K562 (cell line): ENCODE data around the gene SYNRG. TPM values are rescaled to one million over a fixed set of nuclear protein-coding genes. Genes with fewer than 3 reads are reported as not detected.

Source experiments
- CEBPB ChIP-seq: fragments of 450-650 bp; IDR thresholded peaks from 2 replicates; pipeline ENCODE4 v1.6.1; 2016; ENCODE audit warnings: missing genetic modification characterization, missing compliant biosample characterization
- CHD7 ChIP-seq: fragments of 200-600 bp; sonication (generic); IDR thresholded peaks from one replicate; pipeline ENCODE4 v1.6.1; 2012; ENCODE audit warnings: mild to moderate bottlenecking, low read depth, low read length, inconsistent platforms
- KDM1A ChIP-seq, 2 experiments: fragments of 450-650 bp; IDR thresholded peaks; 2 replicates each; pipeline ENCODE4 v1.6.1; 2016; ENCODE audit warnings: mild to moderate bottlenecking in 2 of 2
- PATZ1 ChIP-seq: fragments of 250-450 bp; sonication (Bioruptor Pico); IDR thresholded peaks from 2 replicates; pipeline ENCODE4 v1.5.0; 2020; ENCODE audit warnings: mild to moderate bottlenecking, borderline replicate concordance
- ZBTB43 ChIP-seq: sonication (generic); formaldehyde crosslinking; IDR thresholded peaks from 2 replicates; pipeline ENCODE4 v1.8.0; 2023; ENCODE audit warnings: mild to moderate bottlenecking, missing genetic modification reagents
- ZBTB8A ChIP-seq: fragments of 450-650 bp; IDR thresholded peaks from 2 replicates; pipeline ENCODE4 v1.6.1; 2018; ENCODE audit warnings: mild to moderate bottlenecking, moderate library complexity; ENCODE audit not compliant: partially characterized antibody
- ZNF280B ChIP-seq: fragments of 250-450 bp; sonication (Bioruptor Pico); IDR thresholded peaks from 2 replicates; pipeline ENCODE4 v1.5.1; 2021; ENCODE audit warnings: mild to moderate bottlenecking
- ZNF655 ChIP-seq: fragments of 250-450 bp; sonication (Bioruptor Pico); IDR thresholded peaks from 2 replicates; pipeline ENCODE4 v1.5.0; 2021
- ZNF77 ChIP-seq: fragments of 250-450 bp; sonication (Bioruptor Pico); IDR thresholded peaks from 2 replicates; pipeline ENCODE4 v1.5.0; 2020
- polyA plus RNA-seq, 8 experiments: library from polyadenylated mRNA; depleted of rRNA in 4 of 8; stranded (reverse) in 5 of 8; unstranded in 3 of 8; fragments of >200 nt; fragmentation: Nextera tagmentation in 2 of 8; fragmentation: Illumina TruSeq in 1 of 8; extraction: Ambion mirVana in 2 of 8; extraction: Trizol in 1 of 8; gene quantifications; 2 replicates each; pipeline versions ENCODE4 v1.2.1 to v1.2.3, GENCODE V29; 2011 to 2014; ENCODE audit warnings: inconsistent platforms in 1 of 8, missing spikeins in 1 of 8
- total RNA-seq, 7 experiments: library from RNA; depleted of rRNA in 6 of 7; stranded (reverse); fragments of >200 nt in 6 of 7; fragmentation: Illumina TruSeq in 2 of 7; extraction: Trizol in 2 of 7; gene quantifications; 2 replicates each; pipeline versions ENCODE4 v1.2.1 to v1.2.3, GENCODE V29; 2011 to 2021; ENCODE audit warnings: low replicate concordance in 1 of 7

The SYNRG gene
- total and polyA plus RNA-seq, 9 of the 15 experiments (the other 6 are each of a cell fraction or from before 2014, with no cell fraction given) = 2.9 to 28.2 (median 15.1) TPM

GRCh38 chr17:37488607-37489196, 120.5 kb downstream of the SYNRG start (continued):
- no peak for TF ChIP-seq CHD7
- TF ChIP-seq PATZ1 (CRISPR knock-in tag) = no peak
- TF ChIP-seq ZBTB43 (CRISPR knock-in tag) = no peak
- 0 out of 4 replicates have a peak, but pooled peaks of 1 of the 2 experiments have one; percentile 3 for TF ChIP-seq KDM1A (IDR thresholded peaks at IDR 0.05)
- no peak for TF ChIP-seq ZNF77 (CRISPR knock-in tag)
- TF ChIP-seq ZNF655 (CRISPR knock-in tag) = no peak
- TF ChIP-seq ZBTB8A = no peak
- TF ChIP-seq ZNF280B (CRISPR knock-in tag) = no peak
- TF ChIP-seq CEBPB (tag) = no peak
